Adrenal gland (tissue), 12 donors: ENCODE data around the gene NFIL3. TPM values are rescaled to one million over a fixed set of nuclear protein-coding genes. Genes with fewer than 3 reads are reported as not detected.
"Not testable (repeated sequence)": the region's sequence is repeated elsewhere in the genome, so short reads cannot be mapped to it uniquely, and the experiment has no call there.

ENCODE experiments used
- DNase-seq, 7 donors: peaks; one replicate each; pipeline ENCODE4 v3.0.0-alpha.2; 2019 to 2020
- H3K27ac ChIP-seq, 5 donors: fragments of 200-600 bp; sonication (generic) in 4 of 5; 1 replicate in 3 of 5; 2 replicates in 2 of 5; pipeline versions ENCODE4 v1.5.1 to v1.8.0; 2016 to 2020; ENCODE audit warnings: mild to moderate bottlenecking in 1 of 5
- H3K27me3 ChIP-seq: fragments of 200-600 bp; 2 replicates; pipeline ENCODE4 v1.8.0; 2021
- H3K36me3 ChIP-seq, 2 donors: fragments of 200-600 bp; replicated peaks in 1 of 2; 1 replicate in 1 of 2; 2 replicates in 1 of 2; pipeline versions ENCODE4 v1.5.1 to v1.8.0; 2018 to 2022
- H3K4me1 ChIP-seq, 2 donors: fragments of 200-600 bp; replicated peaks in 1 of 2; 1 replicate in 1 of 2; 2 replicates in 1 of 2; pipeline versions ENCODE4 v1.5.1 to v1.8.0; 2018 to 2021
- H3K4me3 ChIP-seq, 4 donors: fragments of 200-600 bp; sonication (generic) in 3 of 4; one replicate each; pipeline ENCODE4 v1.5.1; 2016 to 2018
- H3K9me3 ChIP-seq, 3 donors: fragments of 200-600 bp; sonication (generic) in 1 of 3; replicated peaks in 1 of 3; 1 replicate in 2 of 3; 2 replicates in 1 of 3; pipeline versions ENCODE4 v1.5.1 to v1.8.0; 2016 to 2021
- POLR2A ChIP-seq, 2 donors: fragments of 450-650 bp; IDR thresholded peaks; one replicate each; pipeline ENCODE4 v1.6.1; 2017; ENCODE audit warnings: antibody characterized with exemption in 2 of 2, mild to moderate bottlenecking in 2 of 2, moderate library complexity in 1 of 2
- WGBS, 4 donors: extraction: QIAGEN DNeasy Blood & Tissue Kit in 2 of 4; methylation state at CpG; one replicate each; pipeline versions ENCODE4 v1.1.5 to v1.1.7; 2013 to 2017; 5-methylcytosine and 5-hydroxymethylcytosine counted together
- intact Hi-C, 2 donors: fragments of 100-400 bp; cut with DNase I; formaldehyde crosslinking; loops; one replicate each; pipeline versions ENCODE4 v1.14.1 to v1.15.0; 2022 to 2023
- polyA plus RNA-seq, 3 donors: library from polyadenylated mRNA; stranded (reverse); fragments of 200-250 nt in 2 of 3; fragments of 350-450 nt in 1 of 3; fragmentation: Illumina TruSeq in 1 of 3; extraction: RNeasy Lipid Tissue Mini Kit (QIAGEN cat#74804) in 1 of 3; gene quantifications; one replicate each; pipeline ENCODE4 v1.2.3, GENCODE V29; 2013 to 2014
- total RNA-seq, 9 donors: library from RNA; depleted of rRNA in 4 of 9; stranded (reverse); fragments of >200 nt in 4 of 9; fragments of 120-200 nt in 1 of 9; fragmentation: NEBNext Ultra II Directional in 1 of 9; extraction: Animal tissue kit (Norgen Biotek cat#: 25700) in 1 of 9; gene quantifications; one replicate each; pipeline versions ENCODE4 v1.1.0 to v1.2.4, GENCODE V29; 2013 to 2023
- TF ChIP-seq, protein P1 (sequence below), 6 experiments: fragments of 450-650 bp in 4 of 6; fragments of 200-600 bp in 2 of 6; sonication (generic) in 1 of 6; IDR thresholded peaks; 1 replicate in 5 of 6; 2 replicates in 1 of 6; pipeline versions ENCODE4 v1.5.1 to v1.8.0; 2016 to 2021; ENCODE audit warnings: antibody characterized with exemption in 6 of 6, mild to moderate bottlenecking in 2 of 6, moderate library complexity in 1 of 6
- donor health status: healthy with polysubstance abuse.
- donor health status: Bipolar disorder and iron deficiency.
- donor health status: DM: yes; HTN: yes; CAD: no.
- donor health status: DM: no; HTN: no; CAD: no.
- donor health status: DM: no; HTN: no; CAD: no.
- donor health status: DM: yes; HTN: yes; CAD: no.

Gene NFIL3
- total and polyA plus RNA-seq, 12 donors, result 8.7 to 74.5 (median 27.3) TPM

DNA sequence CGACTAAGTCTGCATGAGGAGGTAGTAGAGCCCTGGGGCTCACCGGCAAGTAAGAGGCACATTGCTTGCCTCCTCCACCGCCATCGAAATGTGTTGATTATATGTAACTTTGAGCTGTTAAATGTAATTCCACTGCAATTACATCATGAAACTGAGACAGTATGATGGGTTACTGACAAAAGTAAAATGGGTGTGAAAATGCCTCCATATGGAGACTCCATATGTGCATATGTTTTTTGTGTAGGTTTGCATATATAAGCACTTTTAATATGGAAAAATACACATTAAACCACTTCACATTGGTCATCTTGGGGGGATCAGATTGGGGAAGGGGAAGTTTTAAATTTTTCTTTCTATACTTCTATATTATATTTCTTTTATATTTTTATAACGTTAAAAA is 29.8 kb downstream of the NFIL3 start:
- Histone ChIP-seq H3K9me3 (no peaks in the 10 kb centered on the region), H3K27me3 (no peaks in the 10 kb centered on the region), H3K36me3 (no peaks in the 10 kb centered on the region), H3K4me3 (no peak overlapping the region), H3K27ac (no peak overlapping the region), H3K4me1 (no peaks in the 10 kb centered on the region)
- no peak for DNase-seq
- TF ChIP-seq POLR2A (IDR thresholded peaks at IDR 0.05), result no peak
- TF ChIP-seq, protein P1, sequence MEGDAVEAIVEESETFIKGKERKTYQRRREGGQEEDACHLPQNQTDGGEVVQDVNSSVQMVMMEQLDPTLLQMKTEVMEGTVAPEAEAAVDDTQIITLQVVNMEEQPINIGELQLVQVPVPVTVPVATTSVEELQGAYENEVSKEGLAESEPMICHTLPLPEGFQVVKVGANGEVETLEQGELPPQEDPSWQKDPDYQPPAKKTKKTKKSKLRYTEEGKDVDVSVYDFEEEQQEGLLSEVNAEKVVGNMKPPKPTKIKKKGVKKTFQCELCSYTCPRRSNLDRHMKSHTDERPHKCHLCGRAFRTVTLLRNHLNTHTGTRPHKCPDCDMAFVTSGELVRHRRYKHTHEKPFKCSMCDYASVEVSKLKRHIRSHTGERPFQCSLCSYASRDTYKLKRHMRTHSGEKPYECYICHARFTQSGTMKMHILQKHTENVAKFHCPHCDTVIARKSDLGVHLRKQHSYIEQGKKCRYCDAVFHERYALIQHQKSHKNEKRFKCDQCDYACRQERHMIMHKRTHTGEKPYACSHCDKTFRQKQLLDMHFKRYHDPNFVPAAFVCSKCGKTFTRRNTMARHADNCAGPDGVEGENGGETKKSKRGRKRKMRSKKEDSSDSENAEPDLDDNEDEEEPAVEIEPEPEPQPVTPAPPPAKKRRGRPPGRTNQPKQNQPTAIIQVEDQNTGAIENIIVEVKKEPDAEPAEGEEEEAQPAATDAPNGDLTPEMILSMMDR (IDR thresholded peaks at IDR 0.05), result no peak
- intact Hi-C loops, result no loop called here
- WGBS, 4 donors, result 94 to 97% (median 95%) methylated on average over 5 of the region's 5 CpGs

DNA sequence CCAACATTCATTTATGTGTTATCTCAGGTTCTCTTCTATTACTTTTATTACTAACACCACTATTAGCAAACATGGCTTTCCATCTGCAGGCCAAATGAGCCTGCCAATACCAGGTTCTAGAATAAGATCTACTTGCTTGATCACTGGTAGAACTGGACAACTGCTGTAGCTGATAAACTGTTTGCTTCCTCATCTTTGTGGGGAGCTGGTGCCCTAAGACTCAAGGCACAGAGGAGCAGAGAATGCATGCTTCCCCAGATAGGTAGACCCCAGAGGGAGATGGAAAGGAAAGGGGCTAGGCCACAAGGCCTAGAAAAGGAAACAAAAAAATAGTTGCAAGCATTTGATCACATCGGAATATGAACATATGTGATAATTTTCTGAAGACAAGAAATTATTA is 31.2 kb downstream of the NFIL3 start:
- 86 to 97% (median 89%) methylated on average over 1 of the region's 1 CpG for WGBS, 4 donors
- intact Hi-C loops, result no loop called here
- Histone ChIP-seq H3K4me1 (no peaks in the 10 kb centered on the region), H3K4me3 (no peak overlapping the region), H3K9me3 (no peaks in the 10 kb centered on the region), H3K27ac (no peak overlapping the region), H3K36me3 (no peaks in the 10 kb centered on the region), H3K27me3 (no peaks in the 10 kb centered on the region)
- no peak for TF ChIP-seq POLR2A (IDR thresholded peaks at IDR 0.05)
- TF ChIP-seq, protein P1 (IDR thresholded peaks at IDR 0.05), result no peak
- no peak for DNase-seq

DNA sequence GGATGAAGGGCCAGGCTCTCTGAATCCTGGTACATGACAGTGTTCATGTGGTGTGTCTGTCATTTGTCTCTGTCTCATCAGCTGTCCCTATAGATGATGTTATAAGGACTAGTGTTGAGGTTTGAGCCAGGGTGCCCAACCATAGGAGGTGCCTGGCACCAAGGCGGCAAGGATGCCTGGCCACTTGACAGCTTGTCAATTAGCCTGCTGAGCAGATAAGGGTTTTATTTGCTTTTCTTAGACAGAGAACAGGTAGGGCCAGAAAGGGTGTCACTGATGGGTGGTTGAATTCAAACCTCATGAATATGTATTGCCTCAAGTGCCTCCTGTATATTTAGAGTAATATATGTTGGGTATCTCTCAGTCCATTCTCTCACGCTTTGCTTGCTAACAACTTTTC is 31.8 kb downstream of the NFIL3 start:
- Histone ChIP-seq H3K9me3 (no peaks in the 10 kb centered on the region), H3K27me3 (no peaks in the 10 kb centered on the region), H3K36me3 (no peaks in the 10 kb centered on the region), H3K27ac (no peak overlapping the region), H3K4me3 (no peak overlapping the region), H3K4me1 (no peaks in the 10 kb centered on the region)
- no peak for DNase-seq
- WGBS, 4 donors, result 90 to 96% (median 94%) methylated on average over 2 of the region's 2 CpGs
- intact Hi-C loops, result no loop called here
- no peak for TF ChIP-seq POLR2A (IDR thresholded peaks at IDR 0.05)
- TF ChIP-seq, protein P1 (IDR thresholded peaks at IDR 0.05), result no peak

DNA sequence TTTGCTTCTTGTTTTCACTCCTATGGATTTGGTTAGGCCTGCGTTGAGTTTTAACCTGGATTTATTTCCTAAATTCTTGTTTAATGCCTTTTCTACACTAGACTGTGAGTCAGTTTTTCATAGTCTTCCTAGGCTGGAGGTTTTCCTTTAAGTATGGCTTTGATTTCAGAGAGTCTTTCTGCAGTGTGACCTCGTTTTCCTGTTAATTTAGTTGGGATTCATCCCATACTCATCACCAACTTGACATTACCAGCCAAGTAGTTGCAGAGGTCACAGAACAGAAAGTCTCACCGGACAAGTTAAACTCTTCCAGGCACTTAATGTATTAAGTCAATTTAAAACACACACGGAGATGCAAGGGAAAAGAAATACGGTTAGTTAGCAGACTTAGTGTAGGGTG is 32.2 kb downstream of the NFIL3 start:
- Histone ChIP-seq H3K36me3 (no peaks in the 10 kb centered on the region), H3K4me3 (no peak overlapping the region), H3K27me3 (no peaks in the 10 kb centered on the region), H3K27ac (no peak overlapping the region), H3K9me3 (no peaks in the 10 kb centered on the region), H3K4me1 (no peaks in the 10 kb centered on the region)
- intact Hi-C loops, result no loop called here
- 69 to 73% (median 71%) methylated on average over 5 of the region's 5 CpGs for WGBS, 4 donors
- no peak for DNase-seq
- TF ChIP-seq POLR2A (IDR thresholded peaks at IDR 0.05), result no peak
- TF ChIP-seq, protein P1 (IDR thresholded peaks at IDR 0.05), result no peak

DNA sequence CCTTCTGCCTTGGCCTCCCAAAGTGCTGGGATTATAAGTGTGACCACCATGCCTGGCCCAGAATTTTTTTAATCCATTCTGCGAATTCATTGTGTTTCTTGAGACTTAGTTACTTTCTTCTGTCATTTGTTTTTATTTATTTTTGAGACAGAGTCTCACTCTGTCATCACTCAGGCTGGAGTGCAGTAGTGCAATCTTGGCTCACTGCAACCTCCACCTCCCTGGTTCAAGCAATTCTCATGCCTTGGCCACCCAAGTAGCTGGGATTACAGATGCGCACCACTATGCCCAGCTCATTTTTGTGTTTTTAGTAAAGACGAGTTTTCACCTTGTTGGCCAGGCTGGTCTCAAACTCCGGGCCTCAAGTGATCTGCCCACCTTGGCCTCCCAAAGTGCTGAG is 33.9 kb downstream of the NFIL3 start:
- DNase-seq, H3K4me1 ChIP-seq, H3K9me3 ChIP-seq, H3K27ac ChIP-seq, intact Hi-C loops, H3K4me3 ChIP-seq, H3K27me3 ChIP-seq, H3K36me3 ChIP-seq: not testable (repeated sequence)
- 89 to 97% (median 93%) methylated on average over 4 of the region's 4 CpGs for WGBS, 4 donors
